ENCODE data around the gene RHBDF2.

DNA sequence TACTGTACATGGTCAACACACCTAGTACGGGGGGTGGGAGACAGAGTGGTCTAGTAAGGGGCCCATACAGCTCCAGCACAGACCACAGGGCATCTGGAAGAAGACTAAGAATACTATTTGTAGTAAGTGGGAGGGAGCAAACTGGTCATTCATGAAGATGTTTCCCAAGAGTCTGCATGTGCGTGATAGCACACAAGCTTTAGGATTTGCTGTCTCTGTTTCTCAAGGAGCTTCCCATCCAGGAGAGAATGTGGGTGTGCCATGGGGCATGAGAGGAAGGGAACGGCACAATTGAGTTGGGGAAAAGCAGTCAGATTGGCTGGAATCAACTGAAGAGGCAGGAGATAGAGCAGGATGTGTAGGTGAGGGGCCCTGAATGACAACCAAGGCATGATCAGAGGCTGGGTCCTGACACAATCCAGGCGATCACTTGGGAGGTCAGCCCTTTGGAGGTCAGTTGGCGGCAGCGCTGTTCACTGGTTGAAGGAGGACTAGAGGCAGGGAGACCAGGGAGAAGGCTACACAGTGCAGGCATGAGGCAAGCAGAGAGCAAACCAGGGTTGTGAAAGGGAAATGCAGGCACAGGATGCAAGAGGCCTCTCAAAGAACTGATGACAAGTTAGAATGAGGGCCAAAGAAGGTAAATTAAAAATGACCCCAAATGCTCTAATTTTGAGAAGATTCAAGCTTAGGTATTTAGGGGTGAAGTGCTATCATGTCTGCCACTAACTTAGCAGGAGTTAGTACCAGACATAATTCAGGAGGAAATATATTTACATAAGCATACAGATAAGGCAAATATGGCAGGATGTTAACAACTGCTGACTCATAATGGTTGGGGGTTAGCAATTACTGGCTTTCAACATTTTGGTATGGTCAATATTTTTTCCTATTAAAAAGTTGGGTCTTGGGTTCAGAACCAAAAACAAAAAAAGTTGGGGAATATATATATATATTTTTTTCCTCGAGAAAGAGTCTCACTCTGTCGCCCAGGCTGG is 58.6 kb downstream of the RHBDF2 start:
- TF ChIP-seq, protein P1, sequence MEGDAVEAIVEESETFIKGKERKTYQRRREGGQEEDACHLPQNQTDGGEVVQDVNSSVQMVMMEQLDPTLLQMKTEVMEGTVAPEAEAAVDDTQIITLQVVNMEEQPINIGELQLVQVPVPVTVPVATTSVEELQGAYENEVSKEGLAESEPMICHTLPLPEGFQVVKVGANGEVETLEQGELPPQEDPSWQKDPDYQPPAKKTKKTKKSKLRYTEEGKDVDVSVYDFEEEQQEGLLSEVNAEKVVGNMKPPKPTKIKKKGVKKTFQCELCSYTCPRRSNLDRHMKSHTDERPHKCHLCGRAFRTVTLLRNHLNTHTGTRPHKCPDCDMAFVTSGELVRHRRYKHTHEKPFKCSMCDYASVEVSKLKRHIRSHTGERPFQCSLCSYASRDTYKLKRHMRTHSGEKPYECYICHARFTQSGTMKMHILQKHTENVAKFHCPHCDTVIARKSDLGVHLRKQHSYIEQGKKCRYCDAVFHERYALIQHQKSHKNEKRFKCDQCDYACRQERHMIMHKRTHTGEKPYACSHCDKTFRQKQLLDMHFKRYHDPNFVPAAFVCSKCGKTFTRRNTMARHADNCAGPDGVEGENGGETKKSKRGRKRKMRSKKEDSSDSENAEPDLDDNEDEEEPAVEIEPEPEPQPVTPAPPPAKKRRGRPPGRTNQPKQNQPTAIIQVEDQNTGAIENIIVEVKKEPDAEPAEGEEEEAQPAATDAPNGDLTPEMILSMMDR (IDR thresholded peaks at IDR 0.05), result no peak
- TF ChIP-seq POLR2A (IDR thresholded peaks at IDR 0.05), result no peak
